Retinal pigment epithelial cell (primary cell): ENCODE measurements around the gene UBASH3A.

ENCODE experiments used
- DNase-seq: peaks from one replicate; pipeline ENCODE4 v3.0.0-alpha.2; 2010; ENCODE audit warnings: low read depth
- H3K4me3 ChIP-seq: 2 replicates; pipeline ENCODE4 v1.5.1; 2011; ENCODE audit warnings: mild to moderate bottlenecking, low read length, control low read depth, moderate library complexity
- CTCF ChIP-seq: conservative IDR thresholded peaks from 2 replicates; pipeline ENCODE4 v1.5.1; 2011; ENCODE audit warnings: low read depth, low read length, control low read depth, inconsistent platforms

UBASH3A gene

GRCh38 chr21:42447732-42448131 lies 44.0 kb downstream of the UBASH3A start:
- DNase-seq, result no peak
- no peak for TF ChIP-seq CTCF
- H3K4me3 ChIP-seq, result no peak overlapping the region

- no peak for DNase-seq
- no peak overlapping the region for H3K4me3 ChIP-seq
- TF ChIP-seq CTCF, result no peak
Observed at GRCh38 chr21:42448686-42449085, 45.0 kb downstream of the UBASH3A start.

- TF ChIP-seq CTCF, result no peak
- DNase-seq, result no peak
- no peak overlapping the region for H3K4me3 ChIP-seq
Observed at GRCh38 chr21:42451941-42452340, 48.2 kb downstream of the UBASH3A start.

GRCh38 chr21:42452401-42453223 lies 48.9 kb downstream of the UBASH3A start:
- no peak for DNase-seq
- TF ChIP-seq CTCF, result no peak
- no peak overlapping the region for H3K4me3 ChIP-seq

GRCh38 chr21:42453224-42453985 lies 49.7 kb downstream of the UBASH3A start:
- H3K4me3 ChIP-seq, result no peak overlapping the region
- DNase-seq, result no peak
- no peak for TF ChIP-seq CTCF

- TF ChIP-seq CTCF, result no peak
- no peak overlapping the region for H3K4me3 ChIP-seq
Observed at GRCh38 chr21:42453986-42454570, 50.4 kb downstream of the UBASH3A start.

GRCh38 chr21:42454786-42455185 lies 51.1 kb downstream of the UBASH3A start:
- no peak for DNase-seq
- no peak overlapping the region for H3K4me3 ChIP-seq
- no peak for TF ChIP-seq CTCF

More at GRCh38 chr21:42453986-42454570, 50.4 kb downstream of the UBASH3A start:
- no peak for DNase-seq
